Activated T-cell treated with anti-CD3 and anti-CD28 coated beads, Interleukin-2, amount 50 U/mL, for 72 hours (primary cell): Measurements from ENCODE around the gene CNP. TPM values are rescaled to one million over a fixed set of nuclear protein-coding genes. Genes with fewer than 3 reads are reported as not detected.

Experiments
- ATAC-seq, 2 donors: fragments of 150-1000 bp; cut with Tn5 transposase; replicated peaks in 1 of 2; 2 replicates each; pipeline ENCODE4 v1.10.0; 2021; ENCODE audit warnings: moderate library complexity in 2 of 2, mild to moderate bottlenecking in 1 of 2
- DNase-seq, 2 donors: peaks; one replicate each; pipeline ENCODE4 v3.0.0; 2021 to 2022; ENCODE audit warnings: mixed read lengths in 1 of 2
- H3K27ac Mint-ChIP-seq: one replicate; pipeline ENCODE4 v1.8.0; 2022; ENCODE audit warnings: mild to moderate bottlenecking, moderate library complexity, mixed read lengths
- H3K27me3 Mint-ChIP-seq: one replicate; pipeline ENCODE4 v1.8.0; 2022; ENCODE audit warnings: low read depth, mixed read lengths
- H3K36me3 Mint-ChIP-seq, 2 donors: one replicate each; pipeline ENCODE4 v1.8.0; 2022; ENCODE audit warnings: mixed read lengths in 2 of 2, mild to moderate bottlenecking in 1 of 2; ENCODE audit not compliant: insufficient read depth in 2 of 2
- H3K4me1 Mint-ChIP-seq: one replicate; pipeline ENCODE4 v1.8.0; 2022; ENCODE audit warnings: low read depth, mixed read lengths
- H3K4me3 Mint-ChIP-seq, 2 donors: one replicate each; pipeline ENCODE4 v1.8.0; 2022; ENCODE audit warnings: mild to moderate bottlenecking in 2 of 2, mixed read lengths in 2 of 2, moderate library complexity in 2 of 2
- H3K9me3 Mint-ChIP-seq, 2 donors: one replicate each; pipeline ENCODE4 v1.8.0; 2022; ENCODE audit warnings: mixed read lengths in 2 of 2
- total RNA-seq, 2 donors: library from RNA; stranded (reverse); gene quantifications; one replicate each; pipeline ENCODE4 v1.2.3, GENCODE V29; 2022

The CNP gene
- total RNA-seq, 2 donors from 2014 or later, result 51.4 to 53.8 TPM

- ATAC-seq, result no peak
- peaks cover 42% of the 10 kb centered on the region for H3K4me1 Mint-ChIP-seq
- H3K9me3 Mint-ChIP-seq, result no peaks in the 10 kb centered on the region
- DNase-seq, result no peak
- no peaks in the 10 kb centered on the region for H3K27me3 Mint-ChIP-seq
- H3K36me3 Mint-ChIP-seq, result peaks cover 7 to 14% of the 10 kb centered on the region in 2 donors
- no peak overlapping the region for H3K4me3 Mint-ChIP-seq
- no peak overlapping the region for H3K27ac Mint-ChIP-seq
Measured at GRCh38 chr17:41971721-41972523, 5.3 kb downstream of the CNP start.

GRCh38 chr17:41972571-41973407 lies 6.2 kb downstream of the CNP start:
- peaks cover 36% of the 10 kb centered on the region for H3K4me1 Mint-ChIP-seq
- no peak for ATAC-seq
- H3K4me3 Mint-ChIP-seq, result no peak overlapping the region
- peaks cover 10 to 14% of the 10 kb centered on the region in 2 donors for H3K36me3 Mint-ChIP-seq
- H3K9me3 Mint-ChIP-seq, result no peaks in the 10 kb centered on the region
- H3K27ac Mint-ChIP-seq, result peak overlapping the region; percentile 11
- no peak for DNase-seq
- no peaks in the 10 kb centered on the region for H3K27me3 Mint-ChIP-seq

GRCh38 chr17:41973408-41973811 lies 6.8 kb downstream of the CNP start:
- no peak for DNase-seq
- H3K9me3 Mint-ChIP-seq, result no peaks in the 10 kb centered on the region
- no peak overlapping the region for H3K4me3 Mint-ChIP-seq
- no peak overlapping the region for H3K27ac Mint-ChIP-seq
- peaks cover 12 to 17% of the 10 kb centered on the region in 2 donors for H3K36me3 Mint-ChIP-seq
- ATAC-seq, result no peak
- peaks cover 29% of the 10 kb centered on the region for H3K4me1 Mint-ChIP-seq
- no peaks in the 10 kb centered on the region for H3K27me3 Mint-ChIP-seq

GRCh38 chr17:41974031-41974430 lies 7.4 kb downstream of the CNP start:
- no peaks in the 10 kb centered on the region for H3K9me3 Mint-ChIP-seq
- H3K27ac Mint-ChIP-seq, result no peak overlapping the region
- DNase-seq (no peak), ATAC-seq (no peak)
- no peaks in the 10 kb centered on the region for H3K27me3 Mint-ChIP-seq
- peaks cover 12 to 20% of the 10 kb centered on the region in 2 donors for H3K36me3 Mint-ChIP-seq
- H3K4me1 Mint-ChIP-seq, result peaks cover 26% of the 10 kb centered on the region
- no peak overlapping the region for H3K4me3 Mint-ChIP-seq

- DNase-seq (no peak), ATAC-seq (peak in 1 of 2 donors; percentile 10)
- peaks cover 12 to 20% of the 10 kb centered on the region in 2 donors for H3K36me3 Mint-ChIP-seq
- no peak overlapping the region for H3K27ac Mint-ChIP-seq
- no peaks in the 10 kb centered on the region for H3K9me3 Mint-ChIP-seq
- H3K4me1 Mint-ChIP-seq, result peaks cover 20% of the 10 kb centered on the region
- H3K4me3 Mint-ChIP-seq, result no peak overlapping the region
- H3K27me3 Mint-ChIP-seq, result no peaks in the 10 kb centered on the region
Measured at GRCh38 chr17:41974658-41975057, 8.1 kb downstream of the CNP start.

GRCh38 chr17:41975099-41976083 lies 8.8 kb downstream of the CNP start:
- Mint-ChIP-seq H3K27ac (no peak overlapping the region), H3K9me3 (no peaks in the 10 kb centered on the region), H3K4me1 (peaks cover 15% of the 10 kb centered on the region), H3K4me3 (no peak overlapping the region), H3K27me3 (no peaks in the 10 kb centered on the region), H3K36me3 (peaks cover 10 to 20% of the 10 kb centered on the region in 2 donors)
- DNase-seq, result no peak
- ATAC-seq, result no peak

GRCh38 chr17:41976142-41976768 lies 9.7 kb downstream of the CNP start:
- DNase-seq, result no peak
- no peaks in the 10 kb centered on the region for H3K27me3 Mint-ChIP-seq
- H3K36me3 Mint-ChIP-seq, result peaks cover 10 to 25% of the 10 kb centered on the region in 2 donors
- peak overlapping the region; percentile 81 for H3K27ac Mint-ChIP-seq
- peaks cover 10% of the 10 kb centered on the region for H3K4me1 Mint-ChIP-seq
- no peaks in the 10 kb centered on the region for H3K9me3 Mint-ChIP-seq
- ATAC-seq, result no peak
- H3K4me3 Mint-ChIP-seq, result no peak overlapping the region

- DNase-seq (no peak), ATAC-seq (no peak)
- H3K27ac Mint-ChIP-seq, result no peak overlapping the region
- H3K4me1 Mint-ChIP-seq, result no peaks in the 10 kb centered on the region
- H3K27me3 Mint-ChIP-seq, result no peaks in the 10 kb centered on the region
- peaks cover 13 to 35% of the 10 kb centered on the region in 2 donors for H3K36me3 Mint-ChIP-seq
- H3K4me3 Mint-ChIP-seq, result no peak overlapping the region
- H3K9me3 Mint-ChIP-seq, result no peaks in the 10 kb centered on the region
Measured at GRCh38 chr17:41977991-41978390, 11.4 kb downstream of the CNP start.

- Mint-ChIP-seq H3K9me3 (no peaks in the 10 kb centered on the region), H3K27ac (no peak overlapping the region), H3K4me1 (peaks cover 3% of the 10 kb centered on the region), H3K27me3 (no peaks in the 10 kb centered on the region), H3K4me3 (no peak overlapping the region), H3K36me3 (peaks cover 17 to 43% of the 10 kb centered on the region in 2 donors)
- ATAC-seq (no peak), DNase-seq (no peak)
Measured at GRCh38 chr17:41982026-41982760, 15.6 kb downstream of the CNP start.

- no peak for ATAC-seq
- Mint-ChIP-seq H3K9me3 (no peaks in the 10 kb centered on the region), H3K4me1 (peaks cover 16% of the 10 kb centered on the region), H3K27ac (no peak overlapping the region), H3K27me3 (no peaks in the 10 kb centered on the region), H3K36me3 (peaks cover 12 to 47% of the 10 kb centered on the region in 2 donors), H3K4me3 (no peak overlapping the region)
- no peak for DNase-seq
Measured at GRCh38 chr17:41984454-41984853, 17.9 kb downstream of the CNP start.

- DNase-seq (no peak), ATAC-seq (no peak)
- peaks cover 16% of the 10 kb centered on the region for H3K4me1 Mint-ChIP-seq
- H3K4me3 Mint-ChIP-seq, result no peak overlapping the region
- H3K36me3 Mint-ChIP-seq, result peaks cover 9 to 43% of the 10 kb centered on the region in 2 donors
- no peak overlapping the region for H3K27ac Mint-ChIP-seq
- H3K9me3 Mint-ChIP-seq, result no peaks in the 10 kb centered on the region
- H3K27me3 Mint-ChIP-seq, result no peaks in the 10 kb centered on the region
Measured at GRCh38 chr17:41985919-41986318, 19.3 kb downstream of the CNP start.

GRCh38 chr17:41986634-41987033 lies 20.0 kb downstream of the CNP start:
- peaks cover 9 to 36% of the 10 kb centered on the region in 2 donors for H3K36me3 Mint-ChIP-seq
- H3K27me3 Mint-ChIP-seq, result no peaks in the 10 kb centered on the region
- ATAC-seq, result no peak
- no peak for DNase-seq
- H3K27ac Mint-ChIP-seq, result peak overlapping the region; percentile 94
- H3K4me3 Mint-ChIP-seq, result no peak overlapping the region
- H3K4me1 Mint-ChIP-seq, result peaks cover 16% of the 10 kb centered on the region
- H3K9me3 Mint-ChIP-seq, result no peaks in the 10 kb centered on the region
